ENCODE measurements around the gene CHAC1.
"Not testable (repeated sequence)": the region's sequence is repeated elsewhere in the genome, so short reads cannot be mapped to it uniquely, and the experiment has no call there.

CHAC1 gene

DNA sequence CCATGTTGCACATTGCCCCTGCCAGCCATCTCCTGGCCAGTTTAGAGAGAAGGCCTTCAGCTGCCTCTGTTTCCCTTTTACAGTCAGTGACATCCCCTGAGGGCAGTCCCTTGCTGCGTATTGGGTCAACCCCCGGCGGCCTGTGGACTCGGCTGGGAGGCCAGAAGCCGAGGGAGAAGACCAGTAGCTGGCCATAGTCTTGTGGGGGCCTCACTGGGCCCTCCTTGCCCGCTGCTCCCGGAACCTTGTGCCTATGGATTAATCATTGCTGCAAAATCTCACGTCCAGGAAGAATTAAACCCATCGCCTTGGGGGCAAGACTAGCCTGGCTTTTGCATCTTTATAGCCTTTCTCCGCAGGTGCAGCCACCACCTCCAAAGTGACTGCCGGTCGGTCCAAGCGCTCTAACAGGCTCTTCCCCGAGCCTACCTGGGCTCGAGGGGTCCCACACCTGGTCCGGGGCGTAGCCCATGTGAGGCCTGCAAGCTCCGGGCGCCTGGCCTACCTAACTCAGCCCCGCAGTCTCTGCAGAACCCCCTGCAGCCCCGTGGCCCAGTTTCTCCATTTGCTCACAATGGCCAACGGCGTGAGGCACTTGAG, 870 bp upstream of the CHAC1 start:
- no peaks in the 10 kb centered on the region for H3K9me3 ChIP-seq (ENCODE audit: insufficient read depth, low read length)
- peak overlapping the region; percentile 91 for H2AFZ ChIP-seq (ENCODE audit: low read depth, low read length, severe bottlenecking)
- H3K4me2 ChIP-seq (ENCODE audit: low read depth, low read length, poor library complexity, severe bottlenecking): peak overlapping the region; percentile 79
- TF ChIP-seq, protein P1, sequence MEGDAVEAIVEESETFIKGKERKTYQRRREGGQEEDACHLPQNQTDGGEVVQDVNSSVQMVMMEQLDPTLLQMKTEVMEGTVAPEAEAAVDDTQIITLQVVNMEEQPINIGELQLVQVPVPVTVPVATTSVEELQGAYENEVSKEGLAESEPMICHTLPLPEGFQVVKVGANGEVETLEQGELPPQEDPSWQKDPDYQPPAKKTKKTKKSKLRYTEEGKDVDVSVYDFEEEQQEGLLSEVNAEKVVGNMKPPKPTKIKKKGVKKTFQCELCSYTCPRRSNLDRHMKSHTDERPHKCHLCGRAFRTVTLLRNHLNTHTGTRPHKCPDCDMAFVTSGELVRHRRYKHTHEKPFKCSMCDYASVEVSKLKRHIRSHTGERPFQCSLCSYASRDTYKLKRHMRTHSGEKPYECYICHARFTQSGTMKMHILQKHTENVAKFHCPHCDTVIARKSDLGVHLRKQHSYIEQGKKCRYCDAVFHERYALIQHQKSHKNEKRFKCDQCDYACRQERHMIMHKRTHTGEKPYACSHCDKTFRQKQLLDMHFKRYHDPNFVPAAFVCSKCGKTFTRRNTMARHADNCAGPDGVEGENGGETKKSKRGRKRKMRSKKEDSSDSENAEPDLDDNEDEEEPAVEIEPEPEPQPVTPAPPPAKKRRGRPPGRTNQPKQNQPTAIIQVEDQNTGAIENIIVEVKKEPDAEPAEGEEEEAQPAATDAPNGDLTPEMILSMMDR (IDR thresholded peaks at IDR 0.05; ENCODE audit: insufficient read depth, low read length, poor library complexity, severe bottlenecking): no peak
- no peak for TF ChIP-seq EZH2phosphoT487 (conservative IDR thresholded peaks at IDR 0.05; ENCODE audit: low read length)
- H3K79me2 ChIP-seq (ENCODE audit: insufficient read depth, low read length): no peaks in the 10 kb centered on the region
- peak overlapping the region; percentile 81 for H3K9ac ChIP-seq (ENCODE audit: low read length)
- peak overlapping the region; percentile 66 for H3K4me3 ChIP-seq (ENCODE audit: insufficient read depth, low read length, poor library complexity, severe bottlenecking)
- H3K9me2 ChIP-seq (replicated peaks; ENCODE audit: insufficient read depth, low read length): no peaks in the 10 kb centered on the region
- H3K27ac ChIP-seq (ENCODE audit: low read depth, low read length): peak overlapping the region; percentile 45
- H4K20me1 ChIP-seq (ENCODE audit: low read depth, low read length): no peaks in the 10 kb centered on the region
- H3K27me3 ChIP-seq (ENCODE audit: low read length): no peaks in the 10 kb centered on the region
- H3K36me3 ChIP-seq (ENCODE audit: low read length): no peaks in the 10 kb centered on the region
- H3F3A ChIP-seq (ENCODE audit: insufficient read depth): no peaks in the 10 kb centered on the region

DNA sequence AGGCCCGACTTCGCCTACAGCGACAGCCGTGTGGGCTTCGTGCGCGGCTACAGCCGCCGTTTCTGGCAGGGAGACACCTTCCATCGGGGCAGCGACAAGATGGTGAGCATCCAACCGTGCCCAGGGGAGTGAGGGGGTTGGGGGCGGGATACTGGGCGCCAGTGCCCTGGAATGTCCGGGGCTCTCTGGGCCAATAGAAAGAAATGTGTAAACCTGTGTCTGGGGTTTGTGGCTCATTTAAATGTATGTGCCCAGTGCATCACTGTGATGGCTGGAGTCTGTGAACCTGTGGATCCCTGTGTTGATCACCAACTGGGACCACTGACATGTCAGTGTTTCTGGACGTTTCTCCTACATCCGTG, 423 bp downstream of the CHAC1 start:
- H3K27ac ChIP-seq (ENCODE audit: low read depth, low read length): no peak overlapping the region
- H3K79me2 ChIP-seq (ENCODE audit: insufficient read depth, low read length): no peaks in the 10 kb centered on the region
- H2AFZ ChIP-seq (ENCODE audit: low read depth, low read length, severe bottlenecking): peak overlapping the region; percentile 91
- H3K27me3 ChIP-seq (ENCODE audit: low read length): no peaks in the 10 kb centered on the region
- peak overlapping the region; percentile 79 for H3K4me2 ChIP-seq (ENCODE audit: low read depth, low read length, poor library complexity, severe bottlenecking)
- H3F3A ChIP-seq (ENCODE audit: insufficient read depth): no peaks in the 10 kb centered on the region
- no peaks in the 10 kb centered on the region for H3K9me2 ChIP-seq (replicated peaks; ENCODE audit: insufficient read depth, low read length)
- H3K36me3 ChIP-seq (ENCODE audit: low read length): no peaks in the 10 kb centered on the region
- H4K20me1 ChIP-seq (ENCODE audit: low read depth, low read length): no peaks in the 10 kb centered on the region
- no peaks in the 10 kb centered on the region for H3K9me3 ChIP-seq (ENCODE audit: insufficient read depth, low read length)
- H3K9ac ChIP-seq (ENCODE audit: low read length): peak overlapping the region; percentile 81
- H3K4me3 ChIP-seq (ENCODE audit: insufficient read depth, low read length, poor library complexity, severe bottlenecking): peak overlapping the region; percentile 66
- TF ChIP-seq EZH2phosphoT487 (conservative IDR thresholded peaks at IDR 0.05; ENCODE audit: low read length): no peak
- TF ChIP-seq, protein P1 (IDR thresholded peaks at IDR 0.05; ENCODE audit: insufficient read depth, low read length, poor library complexity, severe bottlenecking): no peak

DNA sequence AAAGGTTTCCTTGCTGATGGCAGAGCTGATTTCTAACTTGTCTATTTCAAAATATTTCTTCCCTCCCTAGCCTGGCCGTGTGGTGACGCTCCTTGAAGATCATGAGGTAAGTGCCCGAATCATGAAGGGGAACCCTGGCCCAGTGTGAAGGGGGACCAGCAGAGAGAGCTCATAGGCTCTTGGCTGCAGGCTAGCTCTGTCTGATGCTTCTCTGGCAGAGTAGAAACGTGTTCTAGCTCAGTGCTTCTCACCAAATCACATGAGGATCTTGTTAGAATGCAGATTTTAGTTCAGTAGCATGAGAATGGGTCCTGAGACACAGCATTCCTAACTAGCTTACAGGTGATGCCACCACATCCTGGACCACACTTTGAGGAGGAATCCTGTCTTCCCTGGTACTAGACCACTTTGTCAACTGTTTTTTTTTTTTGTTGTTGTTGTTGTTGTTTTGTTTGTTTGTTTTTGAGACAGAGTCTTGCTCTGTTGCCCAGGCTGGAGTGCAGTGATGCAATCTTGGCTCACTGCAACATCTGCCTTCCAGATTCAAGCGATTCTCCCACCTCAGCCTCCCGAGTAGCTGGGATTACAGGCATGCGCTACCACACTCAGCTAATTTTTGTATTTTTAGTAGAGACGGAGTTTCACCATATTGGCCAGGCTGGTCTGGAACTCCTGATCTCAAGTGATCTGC, 1.0 kb downstream of the CHAC1 start:
- peak overlapping the region; percentile 79 for H3K4me2 ChIP-seq (ENCODE audit: low read depth, low read length, poor library complexity, severe bottlenecking)
- H3K27ac ChIP-seq (ENCODE audit: low read depth, low read length); H2AFZ ChIP-seq (ENCODE audit: low read depth, low read length, severe bottlenecking): not testable (repeated sequence)

More for the DNA sequence above, 1.0 kb downstream of the CHAC1 start:
- H4K20me1 ChIP-seq (ENCODE audit: low read depth, low read length); H3K9me3 ChIP-seq (ENCODE audit: insufficient read depth, low read length); H3K27me3 ChIP-seq (ENCODE audit: low read length); H3K79me2 ChIP-seq (ENCODE audit: insufficient read depth, low read length); H3K36me3 ChIP-seq (ENCODE audit: low read length); H3F3A ChIP-seq (ENCODE audit: insufficient read depth); H3K9me2 ChIP-seq (replicated peaks; ENCODE audit: insufficient read depth, low read length): not testable (repeated sequence)
- Histone ChIP-seq H3K9ac (ENCODE audit: low read length) (peak overlapping the region; percentile 81), H3K4me3 (ENCODE audit: insufficient read depth, low read length, poor library complexity, severe bottlenecking) (peak overlapping the region; percentile 66)
